Measurements from ENCODE around the gene CHST1. TPM values are rescaled to one million over a fixed set of nuclear protein-coding genes. Genes with fewer than 3 reads are reported as not detected.

CHST1 gene
- total and polyA plus RNA-seq, 8 donors, result 3.1 to 10.2 (median 5.6) TPM

DNA sequence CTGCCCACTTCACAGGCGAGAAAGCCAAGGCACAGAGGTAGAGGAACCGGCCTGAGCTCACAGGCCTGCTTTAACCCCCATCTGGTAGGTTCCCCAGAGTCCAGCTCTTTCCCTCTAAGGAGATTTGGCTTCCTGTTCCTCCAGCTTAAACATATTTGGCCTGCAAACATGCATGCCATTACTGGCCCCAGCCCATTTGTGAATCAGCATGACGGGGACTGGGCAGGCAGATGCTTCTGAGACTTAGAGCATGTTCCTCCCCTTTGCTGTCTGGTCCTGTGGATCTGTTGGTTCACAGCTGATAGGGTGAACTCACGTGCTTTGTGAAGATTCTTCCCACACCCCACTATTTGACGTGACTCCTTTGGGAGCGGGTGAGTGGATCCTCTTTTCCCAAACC lies 12.6 kb downstream of the CHST1 start:
- TF ChIP-seq, protein P1, sequence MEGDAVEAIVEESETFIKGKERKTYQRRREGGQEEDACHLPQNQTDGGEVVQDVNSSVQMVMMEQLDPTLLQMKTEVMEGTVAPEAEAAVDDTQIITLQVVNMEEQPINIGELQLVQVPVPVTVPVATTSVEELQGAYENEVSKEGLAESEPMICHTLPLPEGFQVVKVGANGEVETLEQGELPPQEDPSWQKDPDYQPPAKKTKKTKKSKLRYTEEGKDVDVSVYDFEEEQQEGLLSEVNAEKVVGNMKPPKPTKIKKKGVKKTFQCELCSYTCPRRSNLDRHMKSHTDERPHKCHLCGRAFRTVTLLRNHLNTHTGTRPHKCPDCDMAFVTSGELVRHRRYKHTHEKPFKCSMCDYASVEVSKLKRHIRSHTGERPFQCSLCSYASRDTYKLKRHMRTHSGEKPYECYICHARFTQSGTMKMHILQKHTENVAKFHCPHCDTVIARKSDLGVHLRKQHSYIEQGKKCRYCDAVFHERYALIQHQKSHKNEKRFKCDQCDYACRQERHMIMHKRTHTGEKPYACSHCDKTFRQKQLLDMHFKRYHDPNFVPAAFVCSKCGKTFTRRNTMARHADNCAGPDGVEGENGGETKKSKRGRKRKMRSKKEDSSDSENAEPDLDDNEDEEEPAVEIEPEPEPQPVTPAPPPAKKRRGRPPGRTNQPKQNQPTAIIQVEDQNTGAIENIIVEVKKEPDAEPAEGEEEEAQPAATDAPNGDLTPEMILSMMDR (IDR thresholded peaks at IDR 0.05), result no peak
- ATAC-seq, result no peak

GRCh38 chr11:45651841-45652749 lies 13.3 kb downstream of the CHST1 start:
- DNase-seq, result peak in 1 of 4 donors; percentile 41
- Histone ChIP-seq H3K4me3 (no peak overlapping the region), H3K4me1 (peaks cover 0 to 9% of the 10 kb centered on the region in 2 donors), H3K27ac (no peak overlapping the region), H3K27me3 (peaks cover 0 to 64% of the 10 kb centered on the region in 2 donors), H3K9me3 (no peaks in the 10 kb centered on the region), H3K36me3 (no peaks in the 10 kb centered on the region)
- no peak for ATAC-seq
- TF ChIP-seq, protein P1 (IDR thresholded peaks at IDR 0.05), result no peak
- intact Hi-C loops (cut with DNase I), result no loop called here

More for the DNA sequence above, 12.6 kb downstream of the CHST1 start:
- peak in 1 of 4 donors; percentile 20 for DNase-seq
- Histone ChIP-seq H3K27me3 (peaks cover 0 to 62% of the 10 kb centered on the region in 2 donors), H3K4me3 (no peak overlapping the region), H3K36me3 (no peaks in the 10 kb centered on the region), H3K27ac (no peak overlapping the region), H3K4me1 (peaks cover 0 to 9% of the 10 kb centered on the region in 2 donors), H3K9me3 (no peaks in the 10 kb centered on the region)
- intact Hi-C loops (cut with DNase I), result no loop called here

GRCh38 chr11:45651156-45651555 lies 14.3 kb downstream of the CHST1 start:
- TF ChIP-seq, protein P1 (IDR thresholded peaks at IDR 0.05), result no peak
- H3K4me1 ChIP-seq, result peaks cover 0 to 9% of the 10 kb centered on the region in 2 donors
- H3K9me3 ChIP-seq, result no peaks in the 10 kb centered on the region
- ATAC-seq (no peak), DNase-seq (peak in 1 of 4 donors; percentile 11)
- no peak overlapping the region for H3K4me3 ChIP-seq
- peaks cover 0 to 57% of the 10 kb centered on the region in 2 donors for H3K27me3 ChIP-seq
- no peaks in the 10 kb centered on the region for H3K36me3 ChIP-seq
- intact Hi-C loops (cut with DNase I), result no loop called here
- H3K27ac ChIP-seq, result no peak overlapping the region

DNA sequence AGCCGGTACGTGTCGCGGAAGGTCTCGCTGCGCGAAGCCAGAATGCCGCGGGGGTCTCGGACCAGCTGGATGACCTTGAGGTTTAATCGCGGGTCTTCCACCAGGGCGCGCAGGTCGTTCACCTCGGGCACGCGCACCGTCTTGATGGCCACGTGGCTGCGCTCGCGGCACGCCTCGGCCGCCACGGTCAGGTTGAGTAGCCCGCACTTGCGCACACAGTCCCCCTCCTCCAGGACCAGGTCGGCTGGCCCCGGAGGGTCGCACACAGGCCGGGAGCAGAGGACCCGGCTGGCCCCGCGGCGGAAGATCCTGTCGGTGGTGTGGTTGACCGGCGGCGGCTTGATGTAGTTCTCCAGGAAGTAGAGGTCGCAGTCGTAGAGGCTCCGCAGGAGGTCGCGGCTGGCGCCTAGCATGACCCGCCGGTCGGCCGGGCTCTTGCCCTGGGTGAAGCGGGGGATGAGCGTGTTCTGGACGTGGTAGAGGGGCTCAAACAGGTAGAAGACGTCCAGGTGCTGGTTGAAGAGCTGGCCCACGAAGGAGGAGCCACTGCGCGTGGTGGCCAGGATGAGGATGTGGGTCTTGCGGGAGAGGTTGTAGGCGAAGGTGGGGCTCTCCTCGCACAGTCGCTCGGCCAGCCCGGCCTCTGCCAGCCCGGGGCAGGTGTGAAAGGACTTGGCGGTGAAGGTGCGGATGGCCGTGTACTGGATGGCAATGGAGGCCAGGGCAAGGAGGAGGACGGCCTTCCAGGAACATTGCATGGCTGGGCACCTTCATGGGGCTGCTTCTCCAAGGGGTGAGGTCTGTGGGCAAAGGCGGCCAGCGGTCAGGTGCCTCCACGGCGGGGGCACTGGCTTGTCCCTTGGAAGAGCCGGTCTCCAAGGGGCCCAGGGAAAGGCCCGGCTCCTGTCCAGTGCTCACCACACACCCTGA lies 15.0 kb downstream of the CHST1 start:
- Histone ChIP-seq H3K4me3 (no peak overlapping the region), H3K27me3 (peaks cover 0 to 54% of the 10 kb centered on the region in 2 donors), H3K36me3 (no peaks in the 10 kb centered on the region), H3K27ac (no peak overlapping the region), H3K9me3 (no peaks in the 10 kb centered on the region), H3K4me1 (peaks cover 0 to 5% of the 10 kb centered on the region in 2 donors)
- DNase-seq, result peak in 1 of 4 donors; percentile 71
- ATAC-seq, result no peak
- intact Hi-C loops (cut with DNase I), result no loop called here
- TF ChIP-seq, protein P1 (IDR thresholded peaks at IDR 0.05), result no peak

Data from left lung (tissue), 10 donors.